CD8-positive, alpha-beta memory T cell (primary cell): ENCODE results near the gene ABHD10. TPM values are rescaled to one million over a fixed set of nuclear protein-coding genes. Genes with fewer than 3 reads are reported as not detected.

ENCODE experiments used
- CTCF ChIA-PET: fragments of 350-600 bp; sonication (Branson Sonifier 250); formaldehyde crosslinking; loops from one replicate; lab custom pipeline; 2021; ENCODE audit warnings: antibody characterized with exemption; lab: Charles Lee
- POLR2A ChIA-PET: fragments of 350-600 bp; sonication (Branson Sonifier 250); formaldehyde crosslinking; loops from one replicate; lab custom pipeline; 2021; ENCODE audit warnings: antibody characterized with exemption; lab: Charles Lee
- DNase-seq, 5 donors: peaks; one replicate each; pipeline versions ENCODE4 v3.0.0 to v3.0.0-alpha.2; 2020 to 2022; ENCODE audit warnings: mixed read lengths in 1 of 5
- H3K27ac ChIP-seq: one replicate; pipeline ENCODE4 v1.7.0; 2013; ENCODE audit warnings: low read depth, mild to moderate bottlenecking, low read length, moderate library complexity
- H3K27me3 ChIP-seq: 2 replicates; pipeline ENCODE4 v1.7.0; 2013; ENCODE audit warnings: low read length, mild to moderate bottlenecking; ENCODE audit not compliant: insufficient read depth, poor library complexity, severe bottlenecking
- H3K36me3 ChIP-seq: 2 replicates; pipeline ENCODE4 v1.7.0; 2013; ENCODE audit warnings: mild to moderate bottlenecking, low read length, moderate library complexity; ENCODE audit not compliant: insufficient read depth
- H3K4me1 ChIP-seq: 2 replicates; pipeline ENCODE4 v1.7.0; 2013; ENCODE audit warnings: mild to moderate bottlenecking, low read length, moderate library complexity; ENCODE audit not compliant: insufficient read depth
- H3K4me3 ChIP-seq: 2 replicates; pipeline ENCODE4 v1.7.0; 2013; ENCODE audit warnings: mild to moderate bottlenecking, low read length
- H3K9me3 ChIP-seq: 2 replicates; pipeline ENCODE4 v1.7.0; 2013; ENCODE audit warnings: mild to moderate bottlenecking, low read length
- H3K27ac Mint-ChIP-seq, 8 donors: one replicate each; pipeline ENCODE4 v1.8.0; 2020 to 2021; ENCODE audit warnings: mixed read lengths in 8 of 8, mild to moderate bottlenecking in 6 of 8, inconsistent platforms in 3 of 8, moderate library complexity in 3 of 8
- H3K27me3 Mint-ChIP-seq, 2 donors: one replicate each; pipeline ENCODE4 v1.8.0; 2020 to 2021; ENCODE audit warnings: mixed read lengths in 2 of 2, mild to moderate bottlenecking in 1 of 2, moderate library complexity in 1 of 2
- H3K36me3 Mint-ChIP-seq, 3 donors: one replicate each; pipeline ENCODE4 v1.8.0; 2020 to 2021; ENCODE audit warnings: mixed read lengths in 3 of 3, inconsistent platforms in 1 of 3, mild to moderate bottlenecking in 1 of 3
- H3K4me1 Mint-ChIP-seq, 3 donors: one replicate each; pipeline ENCODE4 v1.8.0; 2020 to 2021; ENCODE audit warnings: mixed read lengths in 3 of 3, inconsistent platforms in 1 of 3, mild to moderate bottlenecking in 1 of 3
- H3K4me3 Mint-ChIP-seq, 7 donors: one replicate each; pipeline ENCODE4 v1.8.0; 2020 to 2021; ENCODE audit warnings: mixed read lengths in 7 of 7, mild to moderate bottlenecking in 6 of 7, moderate library complexity in 4 of 7, inconsistent platforms in 2 of 7
- H3K9me3 Mint-ChIP-seq, 5 donors: one replicate each; pipeline ENCODE4 v1.8.0; 2020 to 2022; ENCODE audit warnings: mixed read lengths in 5 of 5, mild to moderate bottlenecking in 3 of 5, moderate library complexity in 2 of 5, inconsistent platforms in 1 of 5
- polyA plus RNA-seq: library from polyadenylated mRNA; unstranded; fragments of 300-500 nt; fragmentation: Illumina TruSeq; gene quantifications from one replicate; pipeline ENCODE4 v1.2.3, GENCODE V29; 2021
- total RNA-seq, 2 experiments: library from RNA; stranded (reverse); gene quantifications; one replicate each; pipeline ENCODE4 v1.2.3, GENCODE V29; 2021

ABHD10 gene
- total and polyA plus RNA-seq, 3 experiments from 2014 or later = 30.6 to 44.1 (median 43.1) TPM

DNA sequence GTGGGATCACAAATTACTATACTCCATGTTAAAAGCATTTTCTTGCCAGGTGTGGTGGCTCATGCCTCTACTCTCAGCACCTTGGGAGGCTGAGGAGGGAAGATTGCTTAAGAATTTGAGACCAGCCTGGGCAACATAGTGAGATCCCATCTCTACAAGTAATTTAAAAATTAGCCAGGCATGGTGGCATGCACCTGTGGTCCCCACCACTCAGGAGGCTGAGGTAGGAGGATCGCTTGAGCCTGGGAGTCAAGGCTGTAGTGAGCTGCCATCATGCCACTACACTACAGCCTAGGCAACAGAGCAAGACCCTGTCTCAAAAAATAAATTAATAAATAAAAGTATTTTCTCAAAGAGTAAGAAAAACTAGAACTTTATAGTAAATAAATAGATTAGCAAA lies 22.9 kb upstream of the ABHD10 start:
- ChIA-PET CTCF (interaction anchor here (2.2 kb wide), 1 partner anchor 34 kb away, joined by 6 read pairs; no protein-coding TSS in a partner anchor), POLR2A (no interaction called here)
- no peak overlapping the region for H3K4me3 Mint-ChIP-seq
- DNase-seq = no peak
- Histone ChIP-seq H3K9me3 (no peaks in the 10 kb centered on the region), H3K36me3 (no peaks in the 10 kb centered on the region), H3K4me3 (no peak overlapping the region), H3K27me3 (no peaks in the 10 kb centered on the region), H3K4me1 (no peaks in the 10 kb centered on the region), H3K27ac (no peak overlapping the region)
- H3K27ac Mint-ChIP-seq = no peak overlapping the region
- no peaks in the 10 kb centered on the region for H3K27me3 Mint-ChIP-seq
- H3K36me3 Mint-ChIP-seq = peaks cover 6 to 15% (median 15%) of the 10 kb centered on the region in 3 donors
- H3K9me3 Mint-ChIP-seq = no peaks in the 10 kb centered on the region
- no peaks in the 10 kb centered on the region for H3K4me1 Mint-ChIP-seq

DNA sequence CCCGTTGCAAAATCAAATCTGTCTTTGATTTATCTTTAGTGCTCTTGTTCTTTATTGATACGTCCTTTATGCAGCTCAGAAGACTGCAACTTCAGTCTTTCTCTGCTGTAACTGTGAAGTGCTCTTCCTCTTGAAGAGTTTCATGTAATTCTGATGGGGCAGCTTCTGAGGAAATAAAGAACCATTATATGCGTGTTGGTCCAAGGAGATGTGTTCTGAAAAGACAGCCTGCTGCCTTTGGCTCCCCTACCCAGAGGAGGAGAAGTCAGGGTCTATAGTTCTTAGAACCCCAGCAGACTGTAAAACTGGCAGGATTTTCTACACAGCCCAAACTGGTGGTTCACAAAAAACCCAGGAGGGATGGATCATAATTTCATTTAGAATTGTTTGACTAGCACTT lies 22.4 kb upstream of the ABHD10 start:
- Histone ChIP-seq H3K4me3 (no peak overlapping the region), H3K9me3 (no peaks in the 10 kb centered on the region), H3K36me3 (no peaks in the 10 kb centered on the region), H3K4me1 (no peaks in the 10 kb centered on the region), H3K27ac (no peak overlapping the region), H3K27me3 (no peaks in the 10 kb centered on the region)
- ChIA-PET CTCF (interaction anchor here (2.2 kb wide), 1 partner anchor 33 kb away, joined by 6 read pairs; no protein-coding TSS in a partner anchor), POLR2A (no interaction called here)
- Mint-ChIP-seq H3K9me3 (no peaks in the 10 kb centered on the region), H3K4me1 (no peaks in the 10 kb centered on the region), H3K27ac (peak overlapping the region in 1 of 8 donors; percentile 16), H3K4me3 (no peak overlapping the region), H3K27me3 (no peaks in the 10 kb centered on the region), H3K36me3 (peaks cover 6 to 15% (median 15%) of the 10 kb centered on the region in 3 donors)
- no peak for DNase-seq

DNA sequence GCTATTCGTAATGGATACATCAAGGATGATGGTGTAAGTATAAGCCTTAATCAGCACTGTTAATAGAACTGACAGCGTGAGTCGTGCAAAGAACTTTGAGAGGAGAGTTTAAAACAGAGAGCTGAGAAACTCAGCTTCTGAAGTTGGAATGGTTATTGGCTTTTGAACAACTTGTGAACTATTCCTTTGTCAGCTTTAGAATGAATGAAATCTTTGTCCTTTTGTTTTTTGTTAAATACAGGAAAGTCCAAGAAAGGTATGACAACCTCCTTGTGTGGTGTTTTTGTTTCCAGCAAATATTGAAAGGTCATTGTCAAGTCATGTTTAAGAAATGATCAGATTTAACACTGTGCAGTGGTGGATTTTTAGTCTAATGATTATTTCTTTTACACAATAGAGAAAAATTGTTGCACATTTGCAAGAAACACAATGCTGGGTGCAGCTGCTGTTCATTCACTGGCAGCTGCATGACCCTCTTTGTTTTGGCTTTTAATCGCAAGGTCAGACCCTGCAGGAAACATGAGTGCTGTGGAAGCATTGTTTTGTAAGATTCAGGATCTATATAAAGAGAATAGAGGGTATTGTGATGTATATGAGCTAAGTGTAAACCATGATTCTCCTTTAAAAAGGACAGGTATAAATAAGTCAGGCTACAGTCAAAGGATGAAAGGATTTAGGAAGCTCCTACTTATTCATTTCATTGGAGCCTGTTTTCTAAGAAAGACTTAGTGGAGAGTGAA lies 21.7 kb upstream of the ABHD10 start:
- no peaks in the 10 kb centered on the region for H3K36me3 ChIP-seq
- H3K27ac Mint-ChIP-seq = no peak overlapping the region
- H3K36me3 Mint-ChIP-seq = peaks cover 6 to 15% (median 15%) of the 10 kb centered on the region in 3 donors
- CTCF ChIA-PET = no interaction called here
- no peaks in the 10 kb centered on the region for H3K27me3 Mint-ChIP-seq
- H3K27ac ChIP-seq = no peak overlapping the region
- H3K9me3 ChIP-seq = no peaks in the 10 kb centered on the region
- no peaks in the 10 kb centered on the region for H3K4me1 ChIP-seq
- H3K4me3 ChIP-seq = no peak overlapping the region
- no peaks in the 10 kb centered on the region for H3K4me1 Mint-ChIP-seq
- no peaks in the 10 kb centered on the region for H3K9me3 Mint-ChIP-seq
- H3K27me3 ChIP-seq = no peaks in the 10 kb centered on the region
- POLR2A ChIA-PET = no interaction called here
- H3K4me3 Mint-ChIP-seq = no peak overlapping the region
- no peak for DNase-seq

DNA sequence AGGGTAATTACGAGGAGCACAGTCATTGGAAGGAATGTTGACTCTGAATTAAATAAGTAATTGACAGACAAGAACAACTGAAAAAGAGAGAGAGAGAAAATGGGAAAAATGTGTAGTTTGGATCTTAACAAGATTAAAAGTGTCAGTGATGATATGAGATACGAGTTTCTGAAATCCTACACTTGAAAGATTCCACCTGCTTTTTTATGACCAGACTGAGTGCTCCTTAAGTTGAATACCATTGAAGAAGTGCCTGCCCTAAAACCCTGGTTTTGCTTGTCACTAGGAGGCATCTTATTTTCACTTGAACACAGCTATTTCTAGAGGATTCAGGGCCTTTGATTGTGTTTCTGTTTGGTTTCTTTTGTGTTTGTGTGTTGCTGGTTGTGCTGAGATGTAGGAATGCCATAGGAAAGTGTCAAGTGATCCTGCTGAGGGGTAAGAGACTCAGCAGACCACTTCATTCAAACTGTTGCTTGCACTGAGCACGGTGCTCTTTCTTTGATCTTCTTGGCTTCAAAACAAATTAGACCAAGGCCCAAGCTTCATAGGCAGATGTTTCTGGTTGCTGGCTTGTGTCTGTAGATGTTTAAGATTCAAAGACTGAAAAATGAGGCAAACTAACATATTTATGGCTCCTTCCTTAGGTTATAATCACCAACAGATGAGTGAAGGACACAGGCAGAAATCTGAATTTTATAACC lies 17.2 kb upstream of the ABHD10 start:
- no peak overlapping the region for H3K4me3 ChIP-seq
- Mint-ChIP-seq H3K4me1 (no peaks in the 10 kb centered on the region), H3K27me3 (no peaks in the 10 kb centered on the region), H3K9me3 (no peaks in the 10 kb centered on the region), H3K36me3 (peaks cover 0 to 11% (median 0%) of the 10 kb centered on the region in 3 donors), H3K27ac (peak overlapping the region in 2 of 8 donors; percentile 5 to 19), H3K4me3 (no peak overlapping the region)
- no peaks in the 10 kb centered on the region for H3K27me3 ChIP-seq
- ChIA-PET CTCF (interaction anchor here (1.0 to 12.0 kb wide), 3 partner anchors 10 to 245 kb away, joined by 4 to 190 read pairs (median 6); no protein-coding TSS in a partner anchor), POLR2A (no interaction called here)
- H3K4me1 ChIP-seq = no peaks in the 10 kb centered on the region
- H3K27ac ChIP-seq = no peak overlapping the region
- no peaks in the 10 kb centered on the region for H3K9me3 ChIP-seq
- no peaks in the 10 kb centered on the region for H3K36me3 ChIP-seq
- no peak for DNase-seq

DNA sequence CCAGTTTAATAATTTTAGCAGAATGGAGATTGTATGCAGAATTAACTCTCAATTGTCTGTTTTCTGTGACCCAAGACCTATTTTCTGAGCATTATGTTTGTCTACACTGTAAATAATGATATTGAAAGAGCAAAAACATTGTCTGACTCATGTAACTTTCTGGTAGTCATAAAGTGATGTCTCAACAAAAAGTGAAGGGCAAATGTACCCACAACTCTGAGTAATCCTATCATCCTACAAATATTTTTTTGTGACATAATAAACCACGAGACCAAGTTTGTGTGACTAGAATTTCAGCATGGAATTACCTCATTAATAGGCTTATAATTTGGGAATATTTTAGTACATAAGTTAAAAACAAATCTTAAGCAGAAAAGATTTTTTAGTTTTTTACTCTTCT lies 15.4 kb upstream of the ABHD10 start:
- Histone ChIP-seq H3K4me1 (peaks cover 3% of the 10 kb centered on the region), H3K4me3 (no peak overlapping the region), H3K27me3 (no peaks in the 10 kb centered on the region), H3K9me3 (no peaks in the 10 kb centered on the region), H3K36me3 (no peaks in the 10 kb centered on the region), H3K27ac (no peak overlapping the region)
- POLR2A ChIA-PET = no interaction called here
- Mint-ChIP-seq H3K27me3 (no peaks in the 10 kb centered on the region), H3K4me1 (peaks cover 3 to 9% (median 4%) of the 10 kb centered on the region in 3 donors), H3K4me3 (no peak overlapping the region), H3K27ac (no peak overlapping the region), H3K36me3 (peaks cover 0 to 11% (median 0%) of the 10 kb centered on the region in 3 donors), H3K9me3 (no peaks in the 10 kb centered on the region)
- CTCF ChIA-PET = interaction anchor here (2.1 to 12.0 kb wide), 2 partner anchors 50 to 247 kb away, joined by 6 to 190 read pairs; no protein-coding TSS in a partner anchor
- no peak for DNase-seq

DNA sequence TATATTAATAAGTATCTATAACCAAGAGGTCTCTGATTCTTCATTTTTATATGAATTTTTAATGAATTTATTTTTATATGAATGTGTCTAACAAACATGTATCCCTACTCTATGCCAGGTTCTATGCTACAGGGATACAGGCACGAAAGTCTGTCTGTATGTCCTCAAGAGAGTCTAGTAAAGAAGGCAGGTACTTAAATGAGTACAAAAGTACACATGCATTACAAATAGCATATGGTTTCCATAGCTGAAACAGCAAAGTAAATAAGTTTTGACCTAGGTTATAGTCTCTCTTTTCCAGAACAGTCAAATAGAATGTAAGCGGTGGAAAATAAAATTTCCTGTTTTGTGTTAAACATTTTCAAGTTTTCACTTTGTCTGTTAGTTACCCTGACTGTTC lies 13.3 kb upstream of the ABHD10 start:
- DNase-seq = no peak
- H3K9me3 Mint-ChIP-seq = no peaks in the 10 kb centered on the region
- Histone ChIP-seq H3K9me3 (no peaks in the 10 kb centered on the region), H3K4me1 (peaks cover 3% of the 10 kb centered on the region), H3K27me3 (no peaks in the 10 kb centered on the region), H3K4me3 (no peak overlapping the region), H3K27ac (no peak overlapping the region), H3K36me3 (no peaks in the 10 kb centered on the region)
- no peak overlapping the region for H3K4me3 Mint-ChIP-seq
- CTCF ChIA-PET = interaction anchor here (1.2 to 12.0 kb wide), 4 partner anchors 13 to 388 kb away, joined by 3 to 190 read pairs (median 4); partner anchors contain the start of gene ABHD10
- H3K27me3 Mint-ChIP-seq = no peaks in the 10 kb centered on the region
- peaks cover 3 to 9% (median 4%) of the 10 kb centered on the region in 3 donors for H3K4me1 Mint-ChIP-seq
- H3K27ac Mint-ChIP-seq = no peak overlapping the region
- POLR2A ChIA-PET = no interaction called here
- peaks cover 0 to 8% (median 4%) of the 10 kb centered on the region in 3 donors for H3K36me3 Mint-ChIP-seq

DNA sequence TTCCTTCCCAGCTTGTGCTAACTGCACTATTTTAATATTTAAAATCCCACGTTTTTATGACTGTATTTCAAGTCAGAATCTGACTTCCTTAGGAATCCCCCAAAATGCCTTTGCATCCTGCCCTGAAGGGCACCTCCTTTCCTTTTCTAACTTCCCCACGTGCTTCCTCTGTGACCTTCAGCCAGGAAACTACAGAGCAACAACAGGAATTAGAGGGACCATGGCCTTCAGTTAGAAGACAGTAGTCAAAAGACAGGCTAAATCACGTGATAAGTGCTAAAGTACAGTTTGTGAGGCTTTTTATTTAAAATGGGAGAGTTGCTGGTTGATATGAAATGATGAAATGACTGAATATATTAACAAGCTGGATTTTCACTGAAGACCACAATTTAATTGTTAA lies 11.8 kb upstream of the ABHD10 start:
- H3K36me3 Mint-ChIP-seq = peaks cover 0 to 8% (median 4%) of the 10 kb centered on the region in 3 donors
- DNase-seq = no peak
- Histone ChIP-seq H3K4me1 (peaks cover 3% of the 10 kb centered on the region), H3K4me3 (no peak overlapping the region), H3K27me3 (no peaks in the 10 kb centered on the region), H3K36me3 (no peaks in the 10 kb centered on the region), H3K9me3 (no peaks in the 10 kb centered on the region), H3K27ac (no peak overlapping the region)
- H3K27ac Mint-ChIP-seq = peak overlapping the region in 1 of 8 donors; percentile 14
- ChIA-PET CTCF (interaction anchor here (0.7 to 12.0 kb wide), 15 partner anchors 8 to 507 kb away, joined by 3 to 190 read pairs (median 6); partner anchors contain the start of gene ABHD10), POLR2A (no interaction called here)
- no peaks in the 10 kb centered on the region for H3K27me3 Mint-ChIP-seq
- H3K4me1 Mint-ChIP-seq = peaks cover 3 to 9% (median 4%) of the 10 kb centered on the region in 3 donors
- H3K9me3 Mint-ChIP-seq = no peaks in the 10 kb centered on the region
- H3K4me3 Mint-ChIP-seq = no peak overlapping the region
